Measurements from ENCODE around the gene ZFAND6.
A peak's percentile ranks its signal among the peaks of the same experiment; 100 is the strongest.
"Not testable (repeated sequence)": the region's sequence is repeated elsewhere in the genome, so short reads cannot be mapped to it uniquely, and the experiment has no call there.

Gene ZFAND6

DNA sequence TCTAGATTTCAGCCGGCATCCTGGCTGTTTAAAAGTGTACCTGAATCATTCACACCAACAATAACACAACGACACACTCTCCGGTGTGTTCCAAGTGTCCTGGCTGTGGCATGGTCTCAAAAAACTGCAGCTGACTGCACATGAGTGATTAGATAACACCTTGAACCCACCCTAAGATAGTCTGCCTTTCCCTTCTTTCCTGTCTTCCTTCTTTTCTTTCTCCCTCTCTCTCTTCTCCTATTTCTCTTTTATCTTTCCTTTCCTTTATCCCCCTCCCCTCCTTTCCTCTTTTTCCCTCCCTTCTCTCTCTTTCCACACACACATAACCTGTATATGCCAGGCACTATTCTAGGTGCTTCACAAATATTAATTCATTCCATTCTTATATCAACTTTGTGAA lies 92.1 kb downstream of the ZFAND6 start:
- DNase-seq (ENCODE audit: low spot score): no peak

- peak; percentile 95 for DNase-seq (ENCODE audit: low spot score)
Observed at GRCh38 chr15:80152180-80152895, 92.9 kb downstream of the ZFAND6 start.

GRCh38 chr15:80152896-80153876 lies 93.7 kb downstream of the ZFAND6 start, which contains the start of gene FAH:
FAH (plus strand) TSS chr15:80152999; CDS start chr15:80153055, 56 bp downstream.
- peak; percentile 62 for DNase-seq (ENCODE audit: low spot score)

GRCh38 chr15:80153900-80154299 lies 94.4 kb downstream of the ZFAND6 start:
- DNase-seq (ENCODE audit: low spot score): no peak

DNA sequence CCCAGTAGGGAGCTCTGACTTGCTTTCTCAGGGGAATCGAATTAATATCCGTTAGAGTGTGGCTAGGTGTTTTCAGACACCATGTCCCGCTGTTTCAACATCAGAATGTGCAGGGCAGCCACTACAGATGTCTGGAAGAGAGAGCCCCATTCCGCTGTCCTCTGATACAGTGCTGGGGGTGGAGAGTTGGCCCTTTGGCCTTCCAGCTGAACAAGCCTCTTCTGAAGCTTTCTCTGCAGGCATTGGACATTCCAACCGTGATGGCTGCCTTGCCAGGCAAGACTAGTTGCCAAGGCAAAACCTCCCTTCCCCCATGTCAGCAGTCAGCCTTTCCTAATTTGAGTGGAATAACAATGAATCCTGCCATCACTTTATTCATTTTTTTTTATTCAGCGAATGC lies 94.9 kb downstream of the ZFAND6 start:
- no peak for DNase-seq (ENCODE audit: low spot score)

- DNase-seq (ENCODE audit: low spot score): no peak
Observed at GRCh38 chr15:80155001-80155377, 95.5 kb downstream of the ZFAND6 start.

DNA sequence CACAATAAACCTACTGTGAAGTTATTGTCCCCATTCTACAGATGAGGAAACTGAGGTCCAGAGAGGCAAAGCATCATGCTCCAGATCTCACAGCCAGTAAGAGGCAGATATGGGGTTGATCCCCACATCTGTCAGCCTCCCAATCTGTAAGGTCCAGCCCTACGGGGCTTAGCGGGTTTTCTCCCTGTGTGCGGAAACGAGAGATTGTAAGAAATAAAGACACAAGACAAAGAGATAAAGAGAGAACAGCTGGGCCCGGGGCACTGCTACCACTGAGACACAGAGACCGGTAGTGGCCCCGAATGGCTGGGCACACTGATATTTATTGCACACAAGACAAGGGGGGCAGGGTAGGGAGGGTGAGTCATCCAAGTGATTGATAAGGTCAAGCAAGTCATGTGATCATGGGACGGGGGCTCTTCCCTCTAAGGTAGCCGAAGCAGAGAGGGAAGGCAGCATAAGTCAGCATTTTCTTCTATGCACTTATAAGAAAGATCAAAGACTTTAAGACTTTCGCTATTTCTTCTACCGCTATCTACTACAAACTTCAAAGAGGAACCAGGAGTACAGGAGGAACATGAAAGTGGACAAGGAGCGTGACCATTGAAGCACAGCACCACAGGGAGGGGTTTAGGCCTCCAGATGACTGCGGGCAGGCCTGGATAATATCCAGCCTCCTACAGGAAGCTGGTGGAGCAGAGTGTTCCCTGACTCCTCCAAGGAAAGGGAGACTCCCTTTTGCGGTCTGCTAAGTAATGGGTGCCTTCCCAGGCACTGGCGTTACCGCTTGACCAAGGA lies 96.1 kb downstream of the ZFAND6 start:
- DNase-seq (ENCODE audit: low spot score): not testable (repeated sequence)

DNA sequence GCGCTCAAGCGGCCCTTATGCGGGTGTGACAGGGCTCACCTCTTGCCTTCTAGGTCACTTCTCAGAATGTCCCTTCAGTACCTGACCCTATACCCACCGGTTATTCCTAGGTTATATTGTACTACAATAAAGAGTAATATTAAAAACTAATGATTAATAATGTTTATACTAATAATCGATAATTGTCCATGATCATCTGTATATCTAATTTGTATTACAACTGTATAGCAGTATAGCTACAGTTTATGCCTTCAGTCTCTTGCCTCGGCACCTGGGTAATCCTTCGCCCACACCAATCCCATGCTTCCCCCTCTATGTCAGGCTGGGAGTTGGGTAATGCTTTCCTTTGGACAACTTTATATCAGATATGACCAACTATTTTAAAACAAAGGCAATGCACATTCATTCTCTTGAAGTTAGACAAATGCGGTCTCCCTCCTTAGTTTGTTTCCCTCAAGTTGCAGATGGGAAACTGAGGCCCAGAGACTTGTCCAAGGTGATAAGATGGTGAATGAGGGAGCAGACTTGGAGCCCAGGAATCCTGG lies 96.8 kb downstream of the ZFAND6 start:
- no peak for DNase-seq (ENCODE audit: low spot score)

- DNase-seq (ENCODE audit: low spot score): no peak
Observed at GRCh38 chr15:80157215-80157614, 97.7 kb downstream of the ZFAND6 start.

DNA sequence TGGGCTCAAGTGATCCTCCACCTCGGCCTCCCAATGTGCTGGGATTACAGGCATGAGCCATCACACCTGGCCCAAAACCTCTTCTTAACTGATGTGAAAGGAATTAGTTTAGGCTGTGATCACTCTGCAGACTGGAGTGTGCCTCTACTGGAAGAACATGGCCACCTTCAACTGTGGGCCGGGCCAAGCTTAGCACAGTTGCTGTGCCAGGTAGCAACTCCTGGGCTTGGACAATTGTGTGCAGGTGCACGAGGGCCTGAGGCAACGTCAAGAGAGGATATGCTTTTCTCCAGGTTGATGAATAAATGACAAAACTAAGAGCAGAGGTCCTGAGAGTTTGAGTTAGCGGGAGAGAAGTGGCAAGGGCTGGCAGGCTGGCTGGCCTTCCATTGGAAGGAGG lies 99.8 kb downstream of the ZFAND6 start:
- DNase-seq (ENCODE audit: low spot score): no peak

DNA sequence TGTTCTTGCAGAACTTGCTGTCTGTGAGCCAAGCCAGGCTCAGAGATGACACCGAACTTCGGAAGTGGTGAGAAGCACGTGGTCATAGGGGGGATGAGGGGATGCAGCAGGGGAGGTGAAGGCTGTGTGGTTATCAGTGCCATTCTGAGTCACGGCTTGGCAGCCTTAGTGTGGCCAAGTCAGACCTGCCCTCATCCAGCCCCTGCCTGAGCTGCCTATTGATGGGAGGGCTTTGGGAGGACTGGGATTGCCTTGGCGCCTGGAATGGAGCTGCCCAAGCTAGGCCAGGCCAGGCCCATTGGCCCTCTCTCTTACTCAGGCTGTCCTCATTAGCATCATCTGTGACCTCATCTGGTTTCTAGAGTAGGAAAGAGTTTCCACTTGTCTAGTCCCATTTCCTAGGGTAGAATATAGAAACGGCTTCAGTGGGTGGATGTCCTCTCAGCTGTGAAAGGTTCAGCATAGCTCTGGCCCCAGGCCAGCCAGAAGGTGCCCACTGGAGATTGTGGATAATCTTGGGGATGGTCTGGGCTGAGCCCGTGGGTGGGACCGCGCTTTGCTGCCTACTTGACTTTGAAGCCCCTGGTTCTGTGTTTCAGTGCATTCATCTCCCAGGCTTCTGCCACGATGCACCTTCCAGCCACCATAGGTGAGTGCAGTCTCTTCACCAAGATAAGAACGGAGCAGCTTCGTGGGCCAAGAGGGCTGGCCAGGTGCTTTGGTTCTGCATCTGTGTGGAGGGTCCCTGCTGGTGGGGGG lies 100.5 kb downstream of the ZFAND6 start:
- DNase-seq (ENCODE audit: low spot score): peak; percentile 43

DNA sequence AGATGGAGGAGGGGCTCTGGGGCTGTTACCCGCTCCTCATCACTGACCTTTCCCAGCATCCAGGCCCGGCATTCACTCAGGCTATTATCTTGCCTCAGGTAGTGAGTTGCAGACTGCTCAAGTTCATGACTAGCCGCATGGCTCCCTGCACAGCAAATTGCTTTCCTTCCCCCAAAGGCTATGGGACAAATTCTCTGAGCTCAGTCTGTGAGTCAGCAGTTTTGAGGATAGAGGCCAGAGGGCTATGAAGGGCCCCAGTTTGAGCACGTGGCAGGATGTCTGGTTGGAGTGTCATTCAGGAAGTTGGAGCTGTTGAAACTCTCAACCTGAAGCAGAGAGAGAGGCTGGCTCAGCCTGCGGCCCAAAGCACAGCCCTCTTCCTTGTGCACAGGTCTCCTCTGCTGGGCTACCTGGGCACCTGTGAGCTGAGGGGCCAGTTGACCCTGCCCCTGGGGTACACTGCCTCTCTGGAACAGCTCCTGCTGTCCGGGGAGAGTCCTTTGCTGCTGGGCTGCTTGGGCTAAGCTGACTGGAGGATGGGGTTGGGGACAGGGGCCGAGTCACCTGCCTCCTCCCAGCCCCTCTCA lies 101.2 kb downstream of the ZFAND6 start:
- peak; percentile 84 for DNase-seq (ENCODE audit: low spot score)

DNA sequence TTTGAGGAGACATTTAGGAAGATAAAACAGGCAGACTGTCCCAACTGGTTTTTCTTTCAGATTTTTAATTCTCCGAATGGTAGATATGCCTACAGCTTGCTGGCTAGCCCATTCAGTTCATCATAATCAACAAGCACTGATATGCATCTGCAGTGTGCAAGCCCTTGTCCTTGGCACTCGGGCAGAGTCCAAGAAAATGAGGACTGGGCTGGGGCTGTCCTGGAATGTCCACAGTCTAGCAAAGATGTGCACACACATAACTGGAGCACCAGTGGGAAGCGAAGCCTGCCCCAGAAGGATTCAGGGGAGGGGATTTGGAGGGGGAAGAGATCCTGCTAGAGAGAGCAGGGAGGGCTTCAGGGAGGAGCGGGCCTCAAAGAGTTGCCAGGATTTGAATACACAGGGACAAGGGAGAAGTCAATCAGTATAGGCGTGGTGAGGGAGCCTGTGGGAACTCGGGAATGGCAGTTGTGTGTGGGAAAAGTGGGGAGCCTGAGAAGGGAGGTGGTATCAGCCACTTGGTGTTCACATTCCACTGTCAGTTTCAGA lies 102.1 kb downstream of the ZFAND6 start:
- no peak for DNase-seq (ENCODE audit: low spot score)

DNA sequence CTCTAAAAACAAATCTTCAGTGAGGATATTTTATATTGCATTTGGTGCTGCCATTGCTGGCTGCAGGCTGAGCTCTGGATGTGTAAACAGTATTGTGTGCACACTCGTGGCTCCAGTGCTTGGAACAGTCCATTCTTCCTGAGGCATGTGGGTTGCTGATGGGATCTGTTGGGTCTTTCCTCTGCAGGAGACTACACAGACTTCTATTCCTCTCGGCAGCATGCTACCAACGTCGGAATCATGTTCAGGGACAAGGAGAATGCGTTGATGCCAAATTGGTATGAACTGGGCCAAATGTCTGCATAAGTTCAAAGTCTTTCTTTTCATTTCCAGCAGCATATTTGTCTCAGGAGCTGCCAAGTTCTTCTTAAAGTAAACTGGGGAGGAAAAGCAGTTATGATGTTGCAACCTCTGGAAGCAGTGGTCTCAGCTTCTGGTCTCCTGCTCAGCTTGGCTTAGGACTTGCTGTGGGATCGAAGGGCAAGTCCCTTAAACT lies 102.6 kb downstream of the ZFAND6 start:
- no peak for DNase-seq (ENCODE audit: low spot score)

DNA sequence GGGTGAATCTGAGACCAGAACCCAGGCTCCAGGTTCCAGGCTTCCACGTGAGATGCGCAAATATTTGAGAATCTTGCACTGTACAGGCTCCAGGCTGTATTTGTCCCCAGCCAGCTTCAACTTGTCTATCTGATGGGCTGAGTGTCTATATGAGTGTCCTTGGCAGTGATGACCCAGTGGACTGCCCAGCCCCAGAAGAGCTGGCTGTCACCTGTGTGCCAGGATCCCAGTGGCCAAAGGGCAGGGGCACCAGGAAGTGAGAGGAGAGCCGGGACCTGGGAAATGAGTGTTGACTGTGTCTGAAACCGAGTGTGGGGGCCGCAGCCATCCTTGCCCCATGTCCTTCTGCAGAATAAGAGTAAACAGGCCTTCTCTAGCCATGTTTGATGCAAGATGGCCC lies 103.7 kb downstream of the ZFAND6 start:
- no peak for DNase-seq (ENCODE audit: low spot score)

DNA sequence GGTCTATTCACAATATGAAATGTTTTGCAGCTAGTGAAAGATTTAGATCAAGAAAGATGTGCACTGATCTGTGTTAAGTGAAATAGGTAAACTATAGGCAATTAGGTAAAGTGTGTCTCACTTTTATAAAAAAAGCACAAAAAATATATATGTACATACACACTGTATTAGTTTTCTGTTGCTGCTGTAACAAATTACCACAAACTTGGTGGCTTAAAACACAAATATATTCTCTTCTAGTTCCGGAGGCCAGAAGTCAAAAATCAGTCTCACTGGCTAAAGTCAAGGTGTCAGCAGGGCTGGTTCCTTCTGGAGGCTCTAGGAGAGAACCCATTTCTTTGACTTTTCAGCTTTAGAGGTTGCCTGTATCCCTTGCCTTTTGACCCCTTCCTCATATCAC lies 104.4 kb downstream of the ZFAND6 start:
- DNase-seq (ENCODE audit: low spot score): no peak

- no peak for DNase-seq (ENCODE audit: low spot score)
Observed at GRCh38 chr15:80167936-80168335, 108.5 kb downstream of the ZFAND6 start.

GRCh38 chr15:80168421-80168820 lies 108.9 kb downstream of the ZFAND6 start:
- no peak for DNase-seq (ENCODE audit: low spot score)

DNA sequence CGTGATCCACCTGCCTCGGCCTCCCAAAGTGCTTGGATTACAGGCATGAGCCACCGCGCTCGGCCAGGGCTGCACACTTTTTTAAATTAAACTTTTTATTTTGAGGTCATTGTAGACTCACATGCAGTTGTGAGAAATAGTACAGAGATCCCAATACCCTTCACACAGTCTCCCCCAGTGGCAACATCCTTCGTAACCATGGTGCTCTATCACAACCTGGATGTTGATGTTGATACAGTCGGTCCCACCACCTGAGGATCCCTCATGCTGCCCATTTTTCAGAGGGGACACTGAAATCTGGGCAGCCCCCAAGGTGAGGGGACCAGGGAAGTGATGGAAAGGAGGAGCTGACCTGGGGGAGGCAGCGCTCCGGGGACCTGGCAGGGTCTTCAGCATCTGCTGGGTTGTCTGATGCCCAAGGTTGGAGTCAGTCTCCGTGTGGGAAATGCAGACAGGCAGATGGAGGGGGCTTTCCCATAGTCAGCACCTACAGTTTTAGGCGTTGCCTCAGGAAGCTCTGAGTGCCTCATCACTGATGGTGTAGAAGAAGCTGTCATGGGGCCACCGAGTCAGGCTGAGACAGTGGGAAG lies 110.4 kb downstream of the ZFAND6 start:
- DNase-seq (ENCODE audit: low spot score): no peak

DNA sequence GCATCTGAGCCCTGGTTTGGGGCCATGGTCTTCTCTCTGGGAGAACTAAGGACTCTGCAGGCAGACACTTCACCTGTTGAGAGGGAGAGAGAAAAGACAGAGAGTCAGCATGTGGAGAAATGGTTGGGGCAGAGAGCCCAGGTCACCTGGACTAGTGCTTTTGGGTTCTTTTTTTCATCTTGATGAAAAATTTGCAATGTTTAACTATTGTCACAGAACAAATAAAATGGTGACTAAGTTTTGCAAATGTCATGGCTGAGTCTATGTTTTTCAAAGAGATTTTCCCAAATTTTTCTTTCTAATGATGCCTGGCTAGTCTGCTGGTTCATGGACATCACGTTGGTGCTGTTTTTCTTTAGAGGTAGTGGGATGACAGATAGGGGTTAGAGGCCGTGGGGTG lies 111.1 kb downstream of the ZFAND6 start:
- no peak for DNase-seq (ENCODE audit: low spot score)
